Neuronal stem cell (in vitro differentiated cells): ENCODE results near the gene GET3.
A peak's percentile ranks its signal among the peaks of the same experiment; 100 is the strongest.

Experiments used
- DNase-seq: peaks from one replicate; pipeline ENCODE4 v3.0.0-alpha.2; 2013; ENCODE audit warnings: low spot score
- H2AFZ ChIP-seq: one replicate; pipeline ENCODE4 v1.6.1; 2013; ENCODE audit warnings: mild to moderate bottlenecking, low read length, inconsistent platforms
- H2AK5ac ChIP-seq: 2 replicates; pipeline ENCODE4 v1.6.1; 2013; ENCODE audit warnings: low read depth, mild to moderate bottlenecking, inconsistent platforms, low read length, moderate library complexity, mixed read lengths
- H2BK120ac ChIP-seq: 2 replicates; pipeline ENCODE4 v1.6.1; 2013; ENCODE audit warnings: low read depth, mild to moderate bottlenecking, inconsistent platforms, low read length, moderate library complexity, mixed read lengths
- H2BK12ac ChIP-seq: one replicate; pipeline ENCODE4 v1.6.1; 2013; ENCODE audit warnings: low read length, inconsistent platforms
- H2BK15ac ChIP-seq: 2 replicates; pipeline ENCODE4 v1.6.1; 2013; ENCODE audit warnings: mild to moderate bottlenecking, low read length, inconsistent platforms, mixed read lengths
- H2BK5ac ChIP-seq: one replicate; pipeline ENCODE4 v1.6.1; 2013; ENCODE audit warnings: inconsistent platforms, mild to moderate bottlenecking, low read length, moderate library complexity
- H3K14ac ChIP-seq: one replicate; pipeline ENCODE4 v1.6.1; 2013; ENCODE audit warnings: low read length, inconsistent platforms
- H3K18ac ChIP-seq: 2 replicates; pipeline ENCODE4 v1.6.1; 2013; ENCODE audit warnings: low read length, inconsistent platforms
- H3K23ac ChIP-seq: 2 replicates; pipeline ENCODE4 v1.6.1; 2013; ENCODE audit warnings: low read depth, mild to moderate bottlenecking, mixed read lengths, low read length, inconsistent platforms; ENCODE audit not compliant: poor library complexity
- H3K27ac ChIP-seq: replicated peaks from 3 replicates; pipeline ENCODE4 v1.5.1; 2013; ENCODE audit warnings: low read length, inconsistent platforms
- H3K27me3 ChIP-seq, 3 experiments: 2 replicates each; pipeline ENCODE4 v1.6.1; 2013; ENCODE audit warnings: low read length in 3 of 3, mild to moderate bottlenecking in 2 of 3, inconsistent platforms in 1 of 3, low read depth in 1 of 3, mixed read lengths in 1 of 3, moderate library complexity in 1 of 3; ENCODE audit not compliant: control insufficient read depth in 3 of 3, insufficient read depth in 3 of 3
- H3K36me3 ChIP-seq, 2 donors: replicated peaks in 1 of 2; 2 replicates each; pipeline ENCODE4 v1.6.1; 2013; ENCODE audit warnings: low read length in 2 of 2; ENCODE audit not compliant: control insufficient read depth in 2 of 2, insufficient read depth in 2 of 2
- H3K4ac ChIP-seq: 2 replicates; pipeline ENCODE4 v1.6.1; 2013; ENCODE audit warnings: inconsistent platforms, mild to moderate bottlenecking, low read length, moderate library complexity
- H3K4me1 ChIP-seq, 2 donors: 1 replicate in 1 of 2; 2 replicates in 1 of 2; pipeline ENCODE4 v1.6.1; 2013; ENCODE audit warnings: low read length in 2 of 2, low read depth in 1 of 2; ENCODE audit not compliant: control insufficient read depth in 2 of 2, insufficient read depth in 1 of 2
- H3K4me2 ChIP-seq: one replicate; pipeline ENCODE4 v1.6.1; 2013; ENCODE audit warnings: mild to moderate bottlenecking, low read length, inconsistent platforms; ENCODE audit not compliant: insufficient read depth, poor library complexity, severe bottlenecking
- H3K4me3 ChIP-seq, 2 donors: 2 replicates each; pipeline ENCODE4 v1.5.1; 2013; ENCODE audit warnings: low read length in 2 of 2, mild to moderate bottlenecking in 2 of 2, inconsistent platforms in 1 of 2, moderate library complexity in 1 of 2
- H3K79me1 ChIP-seq: one replicate; pipeline ENCODE4 v1.6.1; 2013; ENCODE audit warnings: low read depth, mild to moderate bottlenecking, inconsistent platforms, low read length, moderate library complexity
- H3K9ac ChIP-seq: one replicate; pipeline ENCODE4 v1.6.1; 2013; ENCODE audit warnings: mild to moderate bottlenecking, low read depth, low read length, inconsistent platforms; ENCODE audit not compliant: poor library complexity
- H3K9me3 ChIP-seq, 2 donors: replicated peaks in 1 of 2; 2 replicates each; pipeline versions ENCODE3 to v1.6.1; 2013; ENCODE audit warnings: low read length in 2 of 2, mild to moderate bottlenecking in 2 of 2, inconsistent platforms in 1 of 2, low read depth in 1 of 2, mixed read lengths in 1 of 2, moderate library complexity in 1 of 2; ENCODE audit not compliant: control insufficient read depth in 2 of 2, insufficient read depth in 1 of 2
- H4K8ac ChIP-seq: one replicate; pipeline ENCODE4 v1.6.1; 2013; ENCODE audit warnings: low read depth, mild to moderate bottlenecking, inconsistent platforms, low read length, moderate library complexity
- H4K91ac ChIP-seq: one replicate; pipeline ENCODE4 v1.6.1; 2013; ENCODE audit warnings: low read length, low read depth, mild to moderate bottlenecking, inconsistent platforms; ENCODE audit not compliant: poor library complexity
- WGBS, 2 donors: extraction: QIAGEN DNeasy Blood & Tissue Kit; methylation state at CpG; one replicate each; pipeline ENCODE4 v1.1.7; 2013; ENCODE audit warnings: missing lambda C conversion rate in 2 of 2, mixed read lengths in 1 of 2; ENCODE audit not compliant: insufficient read length in 2 of 2, insufficient replicate concordance in 1 of 2; ENCODE audit errors: extremely low coverage in 2 of 2; 5-methylcytosine and 5-hydroxymethylcytosine counted together

The GET3 gene

DNA sequence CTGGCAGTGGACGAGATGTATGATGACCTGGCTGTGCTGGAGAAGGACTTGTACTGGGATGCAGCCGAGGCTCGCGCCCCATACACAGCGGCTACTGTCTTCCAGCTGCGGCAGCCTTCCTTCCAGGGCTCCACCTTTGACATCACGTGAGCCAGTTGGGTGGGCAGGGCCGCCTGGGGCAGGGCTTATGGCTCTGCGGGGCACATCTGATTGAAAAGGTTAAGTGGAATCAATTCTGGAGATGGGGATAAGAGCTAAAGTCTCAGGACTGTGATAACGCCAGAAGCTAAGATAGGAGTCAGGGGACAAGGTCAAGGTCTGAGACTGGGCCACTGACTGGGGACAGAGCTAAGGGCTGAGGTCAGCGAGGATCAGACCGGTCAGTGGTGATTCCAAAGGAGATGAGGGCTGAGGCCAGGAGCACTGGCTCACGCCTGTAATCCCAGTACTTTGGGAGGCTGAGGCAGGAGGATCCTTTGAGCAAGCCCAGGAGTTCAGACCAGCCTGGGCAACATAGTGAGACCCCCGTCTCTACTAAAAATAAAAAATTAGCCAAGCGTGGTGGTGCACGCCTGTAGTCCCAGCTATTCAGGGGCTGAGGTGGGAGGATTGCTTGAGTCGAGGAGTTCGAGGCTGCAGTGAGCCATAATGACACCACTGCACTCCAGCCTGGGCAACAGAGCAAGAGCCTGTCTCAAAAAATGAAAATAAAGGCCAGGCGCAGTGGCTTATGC, 19.0 kb downstream of the GET3 start:
- Histone ChIP-seq H4K8ac (no peak overlapping the region), H3K27me3 (peaks cover 0 to 20% (median 18%) of the 10 kb centered on the region in 3 experiments), H3K4me1 (peaks cover 0 to 2% of the 10 kb centered on the region in 2 donors), H3K4me3 (no peak overlapping the region), H3K4ac (no peak overlapping the region), H2AK5ac (peak overlapping the region; percentile 66), H3K18ac (no peak overlapping the region), H2BK15ac (no peak overlapping the region), H3K9me3 (no peaks in the 10 kb centered on the region), H2AFZ (no peak overlapping the region), H2BK5ac (no peak overlapping the region), H2BK12ac (no peak overlapping the region), H4K91ac (no peak overlapping the region), H3K36me3 (no peaks in the 10 kb centered on the region), H2BK120ac (no peak overlapping the region), H3K27ac (no peak overlapping the region), H3K4me2 (no peak overlapping the region), H3K79me1 (peaks cover 2% of the 10 kb centered on the region), H3K23ac (peak overlapping the region; percentile 83), H3K9ac (no peak overlapping the region), H3K14ac (no peak overlapping the region)
- DNase-seq = no peak
- WGBS, 2 donors = no CpG with 5 or more reads among the region's 19 CpGs

DNA sequence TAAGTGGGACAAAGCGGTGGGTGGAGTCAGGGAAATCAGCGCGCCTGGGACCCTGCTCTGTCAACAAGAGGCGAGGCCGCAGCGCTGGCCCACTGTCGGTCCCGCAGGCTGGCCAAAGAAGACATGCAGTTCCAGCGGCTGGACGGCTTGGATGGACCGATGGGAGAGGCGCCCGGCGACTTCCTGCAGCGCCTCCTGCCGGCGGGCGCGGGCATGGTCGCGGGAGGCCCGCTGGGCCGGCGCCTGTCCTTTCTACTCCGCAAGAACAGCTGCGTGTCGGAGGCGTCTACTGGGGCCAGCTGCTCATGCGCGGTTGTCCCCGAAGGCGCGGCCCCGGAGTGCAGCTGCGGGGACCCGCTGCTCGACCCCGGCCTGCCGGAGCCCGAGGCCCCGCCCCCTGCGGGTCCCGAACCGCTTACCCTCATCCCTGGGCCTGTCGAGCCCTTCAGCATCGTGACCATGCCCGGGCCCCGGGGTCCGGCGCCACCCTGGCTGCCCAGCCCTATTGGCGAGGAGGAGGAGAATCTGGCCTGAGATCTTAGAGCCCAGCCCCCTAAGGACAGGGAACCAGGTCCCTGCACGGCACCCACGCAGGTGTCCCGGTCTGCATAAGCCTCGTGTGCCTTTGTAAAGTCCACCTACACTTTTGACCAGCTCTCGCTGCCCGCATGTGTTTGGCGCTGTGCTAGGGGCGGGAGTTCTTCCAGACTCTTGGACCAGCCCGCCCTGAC, 20.4 kb downstream of the GET3 start:
- peaks cover 2% of the 10 kb centered on the region for H3K79me1 ChIP-seq
- H3K4ac ChIP-seq = no peak overlapping the region
- H3K36me3 ChIP-seq = no peaks in the 10 kb centered on the region
- H2BK120ac ChIP-seq = no peak overlapping the region
- no peak overlapping the region for H3K23ac ChIP-seq
- peak overlapping the region; percentile 92 for H3K18ac ChIP-seq
- peaks cover 0 to 2% of the 10 kb centered on the region in 2 donors for H3K4me1 ChIP-seq
- peak overlapping the region; percentile 58 for H3K4me2 ChIP-seq
- H3K9me3 ChIP-seq = no peaks in the 10 kb centered on the region
- H3K14ac ChIP-seq = no peak overlapping the region
- peak overlapping the region; percentile 7 to 55 for H3K4me3 ChIP-seq
- H2AK5ac ChIP-seq = no peak overlapping the region
- peak overlapping the region; percentile 59 for H2BK5ac ChIP-seq
- peak overlapping the region; percentile 53 for H4K8ac ChIP-seq
- peak; percentile 80 for DNase-seq
- WGBS, 2 donors = no CpG with 5 or more reads among the region's 60 CpGs
- H2AFZ ChIP-seq = peak overlapping the region; percentile 90
- H3K9ac ChIP-seq = peak overlapping the region; percentile 70
- peaks cover 0 to 8% (median 6%) of the 10 kb centered on the region in 3 experiments for H3K27me3 ChIP-seq
- H3K27ac ChIP-seq = peak overlapping the region; percentile 30
- no peak overlapping the region for H4K91ac ChIP-seq
- peak overlapping the region; percentile 2 for H2BK15ac ChIP-seq
- no peak overlapping the region for H2BK12ac ChIP-seq

DNA sequence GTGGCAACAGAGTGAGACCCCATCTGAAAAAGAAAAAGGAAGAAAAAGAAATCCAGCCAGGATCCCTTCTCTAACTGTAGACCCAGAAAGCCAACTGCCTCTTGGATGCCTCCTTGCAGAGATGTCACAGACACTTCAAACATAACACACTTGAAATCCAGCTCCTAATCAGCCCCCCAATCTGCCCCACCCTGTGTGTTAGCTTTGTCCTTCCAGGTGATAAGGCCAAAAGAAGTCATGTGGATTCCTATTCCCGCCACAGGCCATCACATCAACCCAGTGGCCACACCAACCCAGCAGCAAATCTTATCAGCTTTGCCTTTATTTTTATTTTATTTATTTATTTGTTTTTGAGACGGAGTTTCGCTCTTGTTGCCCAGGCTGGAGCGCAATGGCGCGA, 22.4 kb downstream of the GET3 start:
- no peak for DNase-seq
- Histone ChIP-seq H3K4ac (no peak overlapping the region), H3K23ac (no peak overlapping the region), H2BK5ac (no peak overlapping the region), H2BK15ac (no peak overlapping the region), H3K9me3 (peaks cover 2 to 3% of the 10 kb centered on the region in 2 donors), H2BK120ac (no peak overlapping the region), H3K9ac (no peak overlapping the region), H2AK5ac (no peak overlapping the region), H2BK12ac (no peak overlapping the region), H3K18ac (no peak overlapping the region), H2AFZ (no peak overlapping the region), H3K27ac (no peak overlapping the region), H3K4me2 (no peak overlapping the region), H3K36me3 (peaks cover 0 to 10% of the 10 kb centered on the region in 2 donors), H3K4me1 (peaks cover 0 to 2% of the 10 kb centered on the region in 2 donors), H4K8ac (no peak overlapping the region), H4K91ac (no peak overlapping the region), H3K79me1 (peaks cover 2% of the 10 kb centered on the region), H3K14ac (no peak overlapping the region), H3K4me3 (no peak overlapping the region), H3K27me3 (no peaks in the 10 kb centered on the region)
- WGBS, 2 donors = no CpG with 5 or more reads among the region's 6 CpGs

DNA sequence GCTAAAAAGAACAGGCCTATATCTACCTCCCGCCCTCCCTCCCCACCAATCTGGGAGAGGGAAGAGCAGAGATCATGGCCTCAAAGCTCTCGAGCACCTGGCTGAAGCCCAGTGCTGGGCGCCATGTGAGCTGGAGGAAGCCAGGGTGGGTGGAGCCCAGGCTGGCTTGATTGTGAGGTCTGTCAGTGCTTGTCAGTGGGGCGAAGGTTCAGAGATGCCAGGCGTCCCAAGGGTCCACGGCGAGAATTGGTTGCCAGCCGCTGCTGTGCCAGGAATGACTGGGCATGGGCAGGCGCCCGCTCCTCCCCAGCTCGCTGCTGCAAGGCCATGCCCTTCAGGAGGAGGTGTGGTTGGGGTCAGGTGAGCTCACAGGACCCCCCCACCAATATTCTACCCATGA, 25.8 kb downstream of the GET3 start:
- WGBS, 2 donors = no CpG with 5 or more reads among the region's 11 CpGs
- Histone ChIP-seq H3K18ac (no peak overlapping the region), H2AK5ac (no peak overlapping the region), H2AFZ (no peak overlapping the region), H3K4me1 (no peaks in the 10 kb centered on the region), H2BK120ac (no peak overlapping the region), H4K91ac (no peak overlapping the region), H3K4ac (no peak overlapping the region), H3K36me3 (peaks cover 0 to 16% of the 10 kb centered on the region in 2 donors), H3K4me3 (no peak overlapping the region), H2BK12ac (no peak overlapping the region), H3K79me1 (peaks cover 2% of the 10 kb centered on the region), H4K8ac (no peak overlapping the region), H3K23ac (no peak overlapping the region), H3K14ac (no peak overlapping the region), H3K27ac (no peak overlapping the region), H3K9me3 (peaks cover 2 to 3% of the 10 kb centered on the region in 2 donors), H3K9ac (no peak overlapping the region), H3K27me3 (no peaks in the 10 kb centered on the region), H2BK15ac (no peak overlapping the region), H3K4me2 (no peak overlapping the region), H2BK5ac (no peak overlapping the region)
- DNase-seq = no peak
